Suppressor macrophage (primary cell): ENCODE measurements around the gene WNK4.

Source experiments
- DNase-seq, 4 experiments: peaks; one replicate each; pipeline ENCODE4 v3.0.0-alpha.2; 2020 to 2022

The WNK4 gene

DNA sequence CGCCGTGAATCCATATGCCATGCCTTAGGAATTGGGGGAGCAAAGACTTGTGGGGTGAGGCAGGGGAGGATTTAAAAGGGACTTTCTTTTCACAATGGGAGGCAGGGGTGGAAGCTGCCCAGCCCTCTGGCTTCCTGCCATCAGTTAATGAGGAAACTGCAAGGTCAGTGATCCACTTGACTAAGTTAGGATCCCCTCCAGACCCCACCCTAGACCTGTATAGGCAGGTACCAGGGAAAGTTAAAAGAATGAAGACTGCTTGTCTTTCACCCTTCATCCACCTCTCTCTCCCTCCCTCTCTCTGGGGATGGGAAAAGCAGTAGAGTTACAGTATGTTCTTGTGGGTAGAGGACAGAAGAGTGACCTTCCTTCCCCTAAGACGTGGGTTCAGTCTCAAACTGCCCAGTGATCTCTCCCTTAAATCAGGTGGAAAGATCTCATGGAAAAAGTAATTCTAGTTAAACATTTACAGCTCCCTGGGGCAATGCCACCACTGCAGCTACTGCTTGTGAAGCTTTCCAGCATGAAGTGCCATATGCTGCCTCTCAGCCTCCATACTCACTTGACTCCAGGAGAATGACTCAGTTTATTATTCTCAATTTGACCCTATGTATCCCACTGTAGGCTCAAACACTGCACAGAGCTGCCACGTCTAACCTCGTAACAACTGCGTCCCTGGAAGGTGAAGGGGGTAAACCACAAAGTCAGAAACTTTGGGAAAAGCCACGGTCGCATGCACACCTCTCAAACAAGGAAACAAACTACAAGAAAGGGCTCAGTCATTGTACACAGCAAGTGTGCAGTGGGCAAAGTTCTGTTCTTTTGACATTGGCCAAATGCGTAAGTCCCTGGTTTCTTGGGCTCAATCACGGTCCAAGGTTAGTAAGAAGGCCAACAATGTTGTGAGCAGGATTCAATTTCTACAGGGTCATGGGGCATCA lies 16.9 kb downstream of the WNK4 start:
- DNase-seq: no peak

DNA sequence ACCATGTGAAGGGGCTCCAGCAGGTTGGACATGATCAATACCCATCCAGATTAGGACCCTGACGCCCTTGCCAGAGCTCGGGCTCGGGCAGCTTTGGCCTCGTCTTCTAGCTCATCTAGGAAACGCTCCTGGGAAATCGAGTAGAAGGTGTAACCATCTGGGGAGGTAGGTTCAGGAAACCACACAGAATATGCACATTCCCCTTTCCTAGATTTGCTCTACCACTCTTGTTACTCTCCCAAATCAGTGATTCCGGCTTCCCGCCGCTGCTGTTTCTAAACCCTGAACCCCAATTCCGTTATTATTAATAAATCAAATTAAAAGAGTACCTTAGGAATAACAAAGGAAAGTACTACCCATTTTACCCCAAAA lies 17.6 kb downstream of the WNK4 start:
- DNase-seq: no peak

DNA sequence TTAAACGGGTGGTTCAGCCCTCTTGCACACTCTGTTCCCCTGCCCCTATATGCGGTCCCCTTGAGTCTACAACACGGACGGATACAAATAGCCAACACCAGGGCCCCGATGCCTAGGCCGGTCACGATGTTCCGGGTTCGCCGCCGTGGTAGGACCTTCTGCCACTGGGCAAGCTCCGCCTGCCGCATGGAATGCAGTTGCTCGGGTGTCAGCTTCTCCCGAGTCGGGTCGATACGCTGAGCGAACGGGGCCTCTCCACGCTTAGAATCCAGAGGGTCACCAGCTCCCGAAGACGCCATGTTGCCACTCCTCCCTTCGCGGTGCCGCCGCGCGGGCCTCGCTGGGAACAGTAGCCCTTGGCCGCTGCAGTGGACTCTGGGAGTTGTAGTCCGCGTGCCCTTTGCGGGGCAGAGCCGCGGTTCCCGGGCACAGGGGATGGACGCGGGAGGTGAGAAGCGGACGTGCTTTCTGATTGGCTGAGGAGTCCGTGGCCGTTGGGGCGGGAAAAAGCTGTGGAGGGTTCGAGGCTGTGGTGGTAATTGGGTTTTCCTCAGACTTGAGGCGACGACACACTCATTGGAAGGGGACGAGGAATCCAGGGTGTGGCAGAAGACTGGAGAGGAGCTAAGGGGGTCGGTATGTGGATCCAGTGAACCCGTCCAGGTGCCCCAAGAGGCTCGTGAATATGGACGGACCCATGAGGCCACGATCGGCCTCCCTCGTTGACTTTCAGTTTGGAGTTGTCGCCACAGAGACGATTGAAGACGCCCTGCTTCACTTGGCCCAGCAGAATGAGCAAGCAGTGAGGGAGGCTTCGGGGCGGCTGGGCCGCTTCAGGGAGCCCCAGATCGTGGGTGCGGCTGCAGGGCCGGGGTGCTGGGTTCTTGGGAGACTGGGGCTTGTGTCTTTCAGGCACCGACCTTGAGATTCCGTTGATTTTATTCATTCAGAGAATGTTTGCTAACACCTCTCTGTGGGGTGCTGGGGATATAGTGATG lies 18.3 kb downstream of the WNK4 start, which contains the start of the genes CNTD1 and COA3:
TSS of gene CNTD1 (plus strand) at position 479 of the 998 bp plus-strand sequence. CDS start at position 686, 207 bp downstream.
TSS of gene COA3 (minus strand) at position 322 of the 998 bp plus-strand sequence. CDS start at position 299, 23 bp downstream.
- DNase-seq: peak; percentile 84 to 92 (median 88)

DNA sequence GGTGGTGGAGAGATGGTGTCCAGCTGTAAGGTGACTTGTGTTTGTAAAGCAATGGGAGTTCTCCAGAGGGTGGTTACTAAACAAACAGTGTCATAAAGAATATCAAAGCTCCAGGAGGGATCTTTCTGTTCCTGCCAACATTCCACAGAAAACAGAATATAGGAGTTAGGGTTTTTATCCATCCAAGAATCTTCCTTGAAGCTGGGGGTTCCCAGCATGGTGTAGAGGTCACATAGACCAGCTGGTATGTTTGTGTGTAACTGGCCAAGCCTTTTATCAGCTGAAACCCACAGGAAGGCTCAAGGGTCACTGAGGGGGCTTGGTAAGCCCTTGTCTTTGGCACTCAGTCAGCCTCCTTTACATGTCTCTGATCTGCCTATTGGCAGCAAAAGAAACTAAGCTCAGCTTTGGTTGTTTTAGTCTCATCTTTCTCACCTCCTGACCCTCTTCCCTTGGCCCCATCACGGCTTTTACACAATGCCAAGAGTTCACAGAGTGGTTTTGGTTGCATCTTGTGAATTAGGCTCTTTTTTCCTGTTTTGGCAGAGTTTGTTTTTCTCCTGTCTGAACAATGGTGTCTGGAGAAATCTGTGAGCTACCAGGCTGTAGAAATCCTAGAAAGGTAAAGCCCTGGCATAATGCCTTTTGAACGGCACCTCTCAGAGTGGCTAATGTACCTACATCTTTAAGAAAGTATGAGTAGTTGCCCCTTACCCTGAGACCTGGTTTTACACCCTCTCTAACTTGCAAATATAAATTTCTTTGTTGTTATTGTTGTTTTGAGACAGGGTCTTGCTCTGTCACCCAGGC lies 22.9 kb downstream of the WNK4 start:
- no peak for DNase-seq

DNA sequence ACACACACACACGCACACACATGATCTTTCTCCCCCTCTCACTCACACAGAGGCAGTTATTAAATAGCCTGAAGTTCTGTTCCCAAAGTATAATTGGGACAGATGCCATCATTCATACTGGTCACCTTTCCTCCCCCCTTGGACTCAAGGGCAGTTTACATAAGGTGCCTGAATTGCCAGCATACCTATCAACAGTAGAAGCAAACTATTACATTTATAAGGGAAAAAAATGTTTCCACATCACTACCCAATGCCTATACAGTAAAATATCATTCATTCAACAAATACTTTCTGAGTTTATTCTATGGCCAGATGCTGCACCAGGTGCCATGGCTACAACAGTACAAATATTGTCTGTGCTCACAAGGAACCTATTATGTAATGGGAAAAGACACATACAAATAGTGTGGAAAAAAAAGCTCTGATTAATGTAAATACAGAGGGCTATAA lies 24.5 kb downstream of the WNK4 start:
- no peak for DNase-seq

DNA sequence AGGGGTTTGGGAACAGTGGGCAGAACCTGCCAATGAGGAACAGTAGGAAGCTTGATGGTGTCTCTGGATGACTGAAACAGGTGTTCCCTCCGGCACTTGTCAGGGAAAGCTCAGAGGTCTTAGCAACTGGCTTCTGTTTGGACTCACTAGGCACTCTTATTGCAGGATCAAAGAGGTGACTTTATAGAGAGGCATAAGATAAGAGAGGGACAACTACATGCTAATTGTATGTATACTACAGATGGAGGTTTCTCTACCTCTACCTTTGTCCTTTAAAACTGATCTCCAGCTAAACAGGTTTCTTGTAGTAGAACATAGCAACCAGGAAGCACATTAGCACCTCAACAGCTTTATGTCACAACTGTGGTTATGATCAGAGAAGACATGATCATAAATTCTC lies 25.8 kb downstream of the WNK4 start:
- no peak for DNase-seq

DNA sequence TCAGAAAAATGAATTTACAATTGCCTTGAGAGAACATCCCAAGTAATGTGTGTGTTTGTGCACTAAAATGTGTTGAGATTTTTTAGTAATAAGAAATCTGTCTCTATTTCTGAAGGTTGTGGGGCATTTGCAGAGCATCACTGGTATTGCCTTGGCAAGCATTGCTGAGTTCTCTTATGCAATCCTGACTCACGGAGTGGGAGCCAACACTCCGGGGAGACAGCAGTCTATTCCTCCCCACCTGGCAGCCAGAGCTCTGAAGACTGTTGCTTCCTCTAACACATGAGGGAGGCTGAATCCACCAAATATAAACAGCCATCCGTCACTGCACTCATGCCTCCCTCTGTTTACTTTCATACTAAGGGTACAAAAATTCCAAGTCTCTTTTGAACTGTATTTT lies 28.8 kb downstream of the WNK4 start:
- DNase-seq: no peak

DNA sequence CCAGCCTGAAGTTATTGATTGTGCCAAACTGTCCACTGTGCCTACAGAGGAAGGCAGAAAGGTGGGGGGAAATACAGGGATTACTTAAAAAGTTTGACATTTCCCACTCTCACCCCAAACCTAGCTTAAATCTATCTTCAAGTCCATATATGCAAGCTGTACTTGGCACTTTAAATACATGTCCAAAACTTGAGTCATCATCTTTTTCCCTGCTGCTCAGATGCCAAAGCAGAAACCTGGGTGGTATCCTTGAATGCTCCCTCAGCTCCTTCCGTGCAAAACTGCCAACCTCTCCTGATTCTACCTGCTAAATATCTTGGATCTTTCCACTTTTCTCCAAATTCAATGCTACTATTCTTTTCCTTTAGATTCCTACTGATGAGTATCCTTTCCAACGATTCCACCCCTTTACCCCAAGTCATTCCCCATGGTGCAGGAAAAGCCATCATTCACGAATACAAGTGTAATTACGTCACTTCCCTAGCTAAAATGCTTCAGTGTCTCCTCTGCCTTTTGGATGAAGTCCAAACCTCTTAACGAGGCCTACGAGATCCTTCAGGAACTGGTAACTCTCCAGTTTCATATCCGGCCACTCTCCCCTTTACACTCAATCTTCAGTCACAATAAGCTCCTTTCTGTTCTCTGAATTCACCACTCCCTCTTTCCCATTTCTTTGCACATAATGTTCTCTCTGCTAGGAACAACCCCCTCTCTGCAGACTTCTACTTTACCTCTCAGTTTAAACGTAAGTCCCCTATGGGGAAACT lies 34.4 kb downstream of the WNK4 start:
- no peak for DNase-seq

DNA sequence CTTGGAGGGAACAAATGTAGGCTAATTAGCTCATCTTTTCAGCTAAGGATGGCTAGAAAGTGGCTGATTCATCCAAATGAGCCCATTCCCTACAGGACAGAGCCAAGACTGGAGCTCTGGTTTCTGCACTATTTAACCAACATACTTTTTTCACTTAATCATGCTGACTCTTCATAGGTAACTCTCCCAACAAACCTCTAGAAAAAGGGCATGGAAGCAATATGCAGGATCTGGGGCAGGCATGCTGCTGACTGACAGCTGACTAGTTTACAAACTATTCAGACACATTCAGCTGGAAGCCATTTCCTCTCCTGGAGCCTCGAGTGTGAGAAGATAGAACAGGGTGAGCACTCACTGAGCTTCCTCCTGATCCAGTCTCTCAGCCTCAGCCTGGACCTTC lies 37.5 kb downstream of the WNK4 start:
- DNase-seq: no peak

DNA sequence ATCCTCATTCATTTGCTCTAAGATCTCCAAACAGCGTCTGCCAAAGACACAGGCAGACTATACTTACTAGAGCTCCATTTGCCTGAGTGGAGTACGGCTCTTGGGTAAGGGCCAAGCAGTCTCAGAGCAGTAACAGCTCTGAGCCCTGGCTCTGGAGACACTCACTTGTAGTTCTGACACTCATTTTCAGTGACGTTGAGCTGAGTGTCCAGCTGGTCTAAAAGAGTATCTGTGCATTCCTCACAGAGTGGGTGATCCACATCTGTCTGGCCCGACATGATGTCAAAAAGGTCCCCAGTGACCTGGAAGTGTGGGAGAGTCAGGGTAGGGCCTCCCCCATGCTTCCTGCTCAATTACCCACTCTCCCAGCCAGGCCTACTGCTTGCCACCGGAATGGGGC lies 38.0 kb downstream of the WNK4 start:
- DNase-seq: no peak

DNA sequence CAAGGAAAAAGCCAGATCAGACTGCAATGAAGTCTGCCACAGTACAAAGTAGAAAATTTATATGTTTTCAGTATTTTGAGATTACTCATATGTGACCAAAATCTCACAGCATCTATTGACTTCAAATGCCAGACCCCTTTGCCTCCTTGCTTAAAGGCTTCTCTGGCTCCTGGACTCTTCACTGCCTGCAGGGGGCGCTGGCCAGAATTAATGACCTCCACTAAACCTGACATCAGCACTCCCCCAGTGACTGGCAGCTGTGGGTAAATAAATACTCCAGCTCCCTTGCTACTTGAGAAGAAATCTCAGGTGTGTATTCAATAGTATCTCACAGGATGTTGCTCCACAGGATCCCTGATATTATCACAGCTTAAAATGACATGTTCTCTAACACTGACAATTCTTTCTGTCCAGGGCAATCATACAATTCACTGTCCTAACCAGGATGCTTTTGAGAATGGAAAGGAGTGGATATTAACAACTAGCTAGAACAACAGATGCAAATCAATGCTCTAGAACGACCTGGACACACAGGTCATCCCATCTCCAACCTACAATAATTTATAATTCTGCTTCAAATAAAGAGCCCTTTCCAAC lies 39.6 kb downstream of the WNK4 start:
- DNase-seq: peak; percentile 80 to 87 (median 84)

DNA sequence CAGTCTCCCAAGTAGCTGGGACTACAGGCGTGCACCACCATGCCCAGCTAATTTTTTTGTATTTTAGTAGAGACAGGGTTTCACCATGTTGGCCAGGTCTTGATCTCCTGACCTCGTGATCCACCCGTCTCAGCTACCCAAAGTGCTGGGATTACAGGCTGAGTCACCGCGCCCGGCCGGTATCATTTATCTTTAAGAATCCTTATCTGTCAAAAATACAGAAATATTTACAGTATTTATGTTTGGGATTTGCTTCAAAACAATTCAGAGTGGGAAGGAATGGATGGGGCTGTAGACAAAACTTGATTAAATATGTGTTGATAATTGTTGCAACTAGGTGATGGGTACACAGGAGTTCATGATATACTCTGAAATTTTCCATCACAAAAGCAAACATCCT lies 40.8 kb downstream of the WNK4 start:
- DNase-seq: no peak

DNA sequence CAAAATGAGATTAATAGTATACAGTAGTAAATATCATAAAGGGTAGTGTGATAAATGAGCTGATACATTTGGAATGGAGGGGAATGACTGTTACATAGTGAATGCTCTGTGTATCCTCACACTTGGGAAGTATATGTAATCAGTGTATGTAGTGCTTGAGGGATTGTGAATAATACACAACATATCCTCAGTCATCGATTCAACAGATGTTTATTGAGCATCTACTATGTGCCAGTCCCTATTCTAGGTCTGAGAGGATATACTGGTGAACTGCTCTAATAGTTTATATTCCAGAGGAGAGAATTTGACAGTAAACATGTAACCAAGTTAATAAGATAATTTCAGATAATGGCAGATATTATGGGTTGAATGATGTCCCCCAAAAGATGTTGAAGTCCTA lies 47.1 kb downstream of the WNK4 start:
- DNase-seq: no peak

DNA sequence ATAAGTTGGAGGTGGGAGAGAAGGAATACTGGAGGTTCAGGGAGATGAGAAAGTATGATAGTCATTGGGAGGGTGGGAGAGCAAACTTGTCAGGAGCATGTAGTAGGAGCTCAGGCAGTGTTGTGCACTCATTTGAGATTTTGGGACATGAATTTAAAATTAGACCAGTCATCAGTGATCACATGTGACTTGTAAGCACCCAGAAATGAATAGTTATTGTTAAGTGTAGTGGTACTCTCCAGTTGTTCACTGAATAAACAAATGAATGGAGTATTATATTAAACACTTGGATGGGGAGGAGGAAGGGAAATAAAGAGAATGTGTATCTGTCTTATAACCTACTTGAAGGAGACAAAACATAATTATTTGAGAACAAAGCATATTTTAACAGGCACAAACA lies 50.6 kb downstream of the WNK4 start:
- no peak for DNase-seq

DNA sequence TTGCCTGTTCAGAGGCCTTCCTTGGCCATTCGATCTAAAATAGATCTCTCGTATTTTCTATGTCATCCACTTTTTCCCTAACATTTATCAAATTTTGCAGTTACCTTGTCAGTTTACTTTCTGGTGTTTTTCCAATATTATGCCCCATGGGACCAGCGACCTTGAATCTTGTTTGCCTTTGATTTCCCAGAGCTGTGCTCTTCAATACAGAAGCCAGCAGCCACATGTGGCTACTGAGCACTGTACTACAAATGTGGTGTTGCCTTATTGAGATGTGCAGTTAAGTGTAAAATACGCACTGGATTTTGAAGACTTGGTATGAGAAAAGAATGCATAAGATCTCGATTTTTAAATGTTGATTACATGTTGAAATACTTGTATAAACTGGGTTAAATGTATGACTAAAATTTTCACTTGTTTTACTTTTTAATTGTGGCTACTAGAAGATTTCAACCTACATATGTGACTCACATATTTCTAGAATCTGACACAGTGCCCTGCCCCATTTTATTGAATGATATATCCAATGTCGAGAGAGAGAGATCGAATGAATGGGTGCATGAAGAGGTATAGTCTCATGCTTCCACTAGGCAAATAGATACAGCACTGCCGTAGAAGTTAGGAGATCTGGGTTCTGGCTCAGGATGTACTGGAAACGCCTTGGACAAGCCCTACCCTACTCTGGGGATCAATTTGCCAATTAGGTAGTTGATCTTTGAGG lies 52.0 kb downstream of the WNK4 start:
- DNase-seq: no peak

DNA sequence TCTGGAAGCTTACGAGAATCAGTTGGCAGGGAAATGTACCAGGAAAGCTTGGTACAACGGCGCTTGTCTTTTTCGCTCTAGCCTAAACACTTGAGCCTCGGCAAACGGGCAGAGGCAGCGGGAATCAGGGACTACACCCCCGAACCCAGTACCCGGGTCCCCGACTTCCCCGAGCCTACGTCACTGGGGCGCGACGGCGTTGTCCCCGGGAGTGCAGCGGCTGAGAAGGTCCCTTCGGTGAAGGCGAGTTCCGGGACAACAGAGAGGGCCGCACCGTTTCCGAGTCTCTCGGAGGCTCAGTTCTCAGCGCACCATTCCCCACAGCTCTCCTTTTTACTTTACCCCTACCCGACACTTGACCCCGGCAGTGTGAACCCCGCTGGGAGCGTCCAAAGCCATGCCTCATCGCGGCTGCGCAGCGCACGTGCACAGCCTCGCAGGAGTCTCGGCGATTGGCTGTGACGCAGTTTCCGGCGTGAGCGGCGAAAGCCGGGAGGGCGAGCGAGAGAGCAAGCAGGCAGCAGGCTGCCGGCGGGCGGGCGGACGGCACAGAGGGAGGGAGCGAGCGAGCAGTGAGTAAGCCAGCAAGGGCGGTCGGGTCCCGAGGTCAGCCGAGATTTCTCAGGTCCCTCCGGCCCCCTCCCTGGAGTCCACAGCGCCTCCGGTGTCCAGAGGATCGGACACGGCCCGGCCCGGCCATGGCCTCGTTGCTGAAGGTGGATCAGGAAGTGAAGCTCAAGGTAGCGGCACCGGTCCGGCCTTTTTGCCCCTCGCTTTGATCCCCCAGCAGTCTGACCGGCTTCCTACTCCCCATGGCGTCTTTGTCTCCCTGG lies 52.7 kb downstream of the WNK4 start, which contains the start of gene PSME3:
TSS of gene PSME3 (plus strand) at position 464 of the 833 bp plus-strand sequence. CDS start at position 699, 235 bp downstream.
- peak; percentile 92 to 95 (median 95) for DNase-seq

DNA sequence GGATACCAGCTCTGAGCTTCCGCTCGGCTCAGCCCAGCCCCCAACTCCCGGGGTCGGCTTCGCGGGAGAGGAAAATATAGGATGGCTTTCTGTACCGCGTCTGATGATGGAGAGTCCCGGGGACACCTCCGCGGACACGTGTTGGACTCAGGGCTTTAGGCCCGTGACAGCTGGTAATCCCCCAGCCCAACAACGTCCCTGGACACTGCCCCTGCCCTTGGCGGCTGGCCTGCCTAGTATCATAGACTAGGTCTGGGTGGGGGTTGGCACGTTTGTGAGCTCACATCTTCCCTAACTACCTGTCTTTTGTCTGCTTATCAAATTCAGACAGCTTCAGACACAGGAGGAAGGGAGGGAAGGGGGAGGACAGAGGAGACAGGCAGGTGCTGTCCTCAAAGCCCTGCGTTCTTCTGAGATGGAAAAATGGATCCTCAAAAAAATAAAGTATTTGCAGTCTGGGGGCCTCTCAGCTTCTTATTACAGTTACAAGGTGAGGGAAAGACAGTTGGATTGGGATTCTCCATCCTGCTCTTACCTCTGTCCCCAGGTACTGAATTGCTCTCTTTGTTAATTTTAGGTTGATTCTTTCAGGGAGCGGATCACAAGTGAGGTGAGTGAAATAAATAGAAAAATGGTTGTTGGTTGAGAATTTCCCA lies 53.5 kb downstream of the WNK4 start:
- no peak for DNase-seq

DNA sequence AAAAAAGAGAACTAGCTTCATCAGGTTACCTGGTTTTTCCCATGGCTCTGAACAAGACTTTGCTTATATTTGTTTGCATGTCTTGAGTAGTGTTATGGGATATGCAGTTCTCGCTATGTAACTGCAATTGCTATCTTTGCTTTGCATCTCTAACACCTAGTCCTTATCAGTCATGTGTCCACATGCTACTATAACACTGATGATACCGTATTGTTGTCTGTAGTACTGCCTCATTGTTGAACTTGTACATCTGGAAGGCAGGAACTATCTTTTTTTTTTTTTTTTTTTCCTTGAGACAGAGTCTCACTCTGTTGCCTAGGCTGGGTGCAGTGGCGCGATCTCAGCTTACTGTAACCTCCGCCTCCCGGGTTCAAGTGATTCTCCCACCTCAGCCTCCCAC lies 55.3 kb downstream of the WNK4 start:
- no peak for DNase-seq
